GM18858 (cell line): Measurements from ENCODE around the gene AP1M1.
"Not testable (repeated sequence)": the region's sequence is repeated elsewhere in the genome, so short reads cannot be mapped to it uniquely, and the experiment has no call there.

Source experiments
- ATAC-seq: cut with Tn5 transposase; IDR thresholded peaks from one replicate; pipeline ENCODE4 v1.9.1; 2021; ENCODE audit not compliant: unreplicated experiment

The AP1M1 gene

GRCh38 chr19:16260160-16260811, 62.6 kb downstream of the AP1M1 start:
- no peak for ATAC-seq

- ATAC-seq = no peak
These were observed 63.1 kb downstream of the AP1M1 start for GRCh38 chr19:16260812-16261161.

GRCh38 chr19:16261584-16262368, 64.1 kb downstream of the AP1M1 start:
- ATAC-seq = no peak

DNA sequence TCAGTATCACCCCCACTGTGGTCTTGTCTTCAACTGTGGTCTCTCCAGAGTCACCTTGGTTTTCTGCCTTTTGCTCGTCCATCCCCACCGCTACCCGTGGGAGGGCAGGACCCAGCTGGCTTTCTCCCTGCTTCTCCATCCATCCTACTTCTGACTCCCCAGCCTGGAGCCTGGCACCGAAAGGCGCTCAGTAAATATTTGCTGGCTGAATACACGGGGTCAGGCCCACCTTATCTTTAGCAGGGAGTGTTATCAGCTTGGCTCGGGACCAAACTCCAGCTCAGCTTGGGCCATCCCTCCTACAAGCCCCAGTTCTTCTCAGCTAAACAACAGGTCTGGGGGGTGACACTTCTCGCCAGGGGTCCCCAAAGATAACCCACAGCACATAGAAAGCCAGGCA, 64.9 kb downstream of the AP1M1 start:
- no peak for ATAC-seq

- no peak for ATAC-seq
These were observed 65.5 kb downstream of the AP1M1 start for GRCh38 chr19:16263141-16263761.

GRCh38 chr19:16265205-16265604, 67.5 kb downstream of the AP1M1 start:
- ATAC-seq = no peak

GRCh38 chr19:16265890-16266585, 68.3 kb downstream of the AP1M1 start:
- ATAC-seq = no peak

DNA sequence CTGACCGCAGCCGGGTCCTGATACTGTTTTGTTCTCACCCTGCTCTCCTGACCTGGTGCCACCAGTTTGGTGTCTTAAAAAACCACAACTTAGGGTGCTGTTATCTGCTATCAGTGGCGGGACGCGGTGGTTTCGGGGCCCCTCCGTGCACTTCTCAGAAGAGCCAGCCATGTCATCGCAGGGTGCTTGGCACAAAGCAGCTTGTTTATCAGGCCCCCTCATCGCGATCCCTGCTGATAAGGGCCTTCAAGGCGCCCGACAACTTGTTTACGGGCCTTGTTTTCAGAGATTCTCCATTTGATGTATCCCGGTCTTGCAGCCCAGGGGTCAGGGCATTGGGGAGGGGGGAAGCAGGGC, 68.9 kb downstream of the AP1M1 start:
- no peak for ATAC-seq

DNA sequence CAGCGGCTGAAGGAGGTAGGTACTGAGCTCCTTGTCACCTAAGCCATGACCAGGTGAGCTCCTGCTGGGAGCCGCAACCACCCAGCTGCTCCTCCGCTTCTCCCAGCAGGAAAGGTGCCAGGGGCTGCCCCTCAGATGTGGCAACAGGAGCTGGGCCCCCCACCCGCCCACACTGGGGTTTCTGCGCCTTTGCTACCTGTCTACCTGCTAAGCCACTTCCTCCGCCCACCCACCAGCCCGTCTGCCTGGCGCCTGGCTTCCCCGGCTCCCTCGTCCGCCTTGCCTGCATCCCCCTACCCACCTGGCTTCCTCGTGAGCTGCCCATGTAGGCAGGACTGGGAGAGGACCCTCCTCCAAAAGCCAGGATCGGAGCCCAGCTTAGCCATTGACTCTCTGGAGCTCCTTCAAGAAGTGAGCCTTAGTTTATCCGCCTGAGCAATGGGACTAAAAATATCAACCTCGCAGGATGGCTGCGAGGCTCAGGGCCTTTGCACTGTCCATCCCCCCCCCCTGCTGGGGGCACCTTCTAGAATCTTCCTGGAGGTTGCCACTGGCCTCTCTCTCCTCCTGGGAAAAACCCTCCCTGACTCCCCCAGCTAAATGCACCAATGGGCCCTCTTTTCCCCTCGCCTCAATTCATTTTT, 71.1 kb downstream of the AP1M1 start:
- no peak for ATAC-seq

DNA sequence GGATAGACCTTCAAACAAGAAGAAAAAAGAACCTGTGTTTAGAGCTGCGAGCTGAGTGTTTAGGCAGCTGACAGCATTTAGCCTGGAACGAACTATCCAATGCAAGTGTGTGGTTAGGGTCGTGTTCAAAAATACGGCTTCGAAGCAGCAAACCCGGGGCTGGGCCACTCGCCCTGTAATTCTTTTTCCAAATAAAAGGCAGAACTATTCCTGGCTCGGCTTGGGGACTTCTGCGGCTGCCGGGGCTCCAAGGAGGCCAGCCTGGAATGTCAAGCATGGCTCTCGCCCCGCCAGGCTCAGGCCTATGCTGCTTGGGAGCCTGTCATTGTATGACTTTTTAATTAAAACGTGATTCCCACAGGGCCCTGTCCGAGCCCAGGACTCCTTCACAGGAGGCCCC, 75.2 kb downstream of the AP1M1 start:
- ATAC-seq = no peak

- no peak for ATAC-seq
These were observed 76.7 kb downstream of the AP1M1 start for GRCh38 chr19:16274447-16274846.

DNA sequence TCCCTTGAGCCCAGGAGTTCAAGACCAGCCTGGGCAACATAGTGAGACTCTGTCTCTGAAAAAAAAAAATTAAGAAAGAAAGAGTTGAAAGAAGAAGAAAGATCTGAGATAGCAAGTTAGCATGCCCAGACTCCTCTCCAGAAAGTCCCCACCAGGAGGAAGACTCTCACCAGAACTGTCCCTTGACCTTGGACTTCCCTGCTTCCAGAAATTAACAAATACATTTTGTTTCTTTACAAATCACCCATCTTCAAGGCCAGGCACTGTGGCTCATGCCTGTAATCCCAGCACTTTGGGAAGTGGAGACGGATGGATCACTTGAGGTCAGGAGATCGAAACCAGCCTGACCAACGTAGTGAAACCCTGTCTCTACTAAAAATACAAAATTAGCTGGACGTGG, 82.6 kb downstream of the AP1M1 start:
- ATAC-seq = no peak

- ATAC-seq = no peak
These were observed 84.0 kb downstream of the AP1M1 start for GRCh38 chr19:16281743-16282142.

- no peak for ATAC-seq
These were observed 85.7 kb downstream of the AP1M1 start for GRCh38 chr19:16283210-16284061.

GRCh38 chr19:16284505-16284904, 86.8 kb downstream of the AP1M1 start:
- no peak for ATAC-seq

- ATAC-seq = not testable (repeated sequence)
These were observed 87.4 kb downstream of the AP1M1 start for GRCh38 chr19:16285079-16285478.

DNA sequence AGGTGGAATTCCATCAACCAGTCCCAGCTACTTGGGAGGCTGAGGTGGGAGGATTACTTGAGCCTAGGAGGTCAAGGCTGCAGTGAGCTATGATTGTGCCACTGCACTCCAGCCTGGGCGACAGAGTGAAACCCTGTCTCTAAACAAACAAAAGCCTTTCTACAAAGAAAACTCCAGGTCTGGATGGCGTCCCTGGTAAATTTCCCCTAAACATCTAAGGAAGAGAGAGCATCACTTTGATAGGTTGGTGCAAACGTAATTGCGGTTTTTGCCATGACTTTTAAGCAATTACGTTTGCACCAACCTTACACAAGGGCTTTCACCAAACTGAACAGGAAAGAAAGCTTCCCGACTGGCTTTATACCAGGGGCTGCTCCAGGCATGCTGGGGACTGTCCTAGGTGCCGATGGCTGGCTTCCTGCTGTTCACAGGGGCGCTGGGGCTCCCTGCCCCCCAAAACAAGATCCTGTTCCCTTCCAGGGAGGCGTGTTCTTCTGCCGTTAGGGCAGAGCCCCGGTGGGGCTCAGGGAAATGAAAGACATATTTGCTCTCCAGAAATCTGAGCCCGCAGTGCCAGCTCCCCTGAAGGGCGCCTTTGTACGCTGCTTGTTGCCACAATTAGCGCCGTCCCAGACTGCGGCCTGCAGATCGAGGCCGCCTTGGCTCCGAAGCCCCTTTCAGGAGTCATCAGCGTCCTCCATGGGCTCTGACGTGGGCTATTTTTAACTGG, 88.2 kb downstream of the AP1M1 start:
- ATAC-seq = no peak

- no peak for ATAC-seq
These were observed 90.8 kb downstream of the AP1M1 start for GRCh38 chr19:16288544-16288943.

DNA sequence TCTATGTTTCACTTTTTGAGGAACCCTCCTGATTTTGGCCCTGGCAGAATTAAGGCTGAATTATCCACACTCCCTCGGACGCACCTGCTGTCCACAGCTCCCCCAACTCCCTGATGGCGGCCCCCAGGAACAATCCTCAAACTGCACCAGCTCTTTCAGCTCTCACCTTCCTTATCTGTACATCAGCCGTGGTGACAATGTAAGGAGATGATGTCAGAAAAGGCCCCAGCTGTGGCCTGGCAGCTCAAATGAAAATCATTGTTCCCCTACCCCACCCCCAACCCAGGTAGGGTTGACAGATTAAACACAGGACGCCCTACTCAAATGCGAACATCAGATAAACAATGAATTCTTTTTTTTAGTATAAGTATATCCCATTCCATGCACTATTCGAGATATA, 91.9 kb downstream of the AP1M1 start:
- no peak for ATAC-seq

DNA sequence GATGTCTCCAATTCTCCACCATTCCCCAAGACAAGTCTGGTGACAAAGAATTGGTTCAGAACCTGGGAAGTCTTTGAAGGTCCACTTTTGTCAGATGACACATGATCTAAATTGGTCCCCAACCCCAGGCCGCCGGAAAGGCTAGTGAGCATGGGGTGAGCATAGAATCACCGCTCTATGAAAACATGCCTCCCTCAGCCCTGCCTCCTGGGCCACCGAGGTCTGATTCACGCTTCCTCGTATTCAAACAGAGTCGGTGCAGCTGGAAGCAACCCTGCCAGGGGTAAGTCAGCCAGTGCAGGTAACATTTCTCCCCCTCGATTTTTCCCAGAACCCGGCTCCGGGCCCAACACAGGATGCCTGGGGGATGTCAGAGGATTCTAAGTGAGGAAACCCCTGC, 93.0 kb downstream of the AP1M1 start:
- no peak for ATAC-seq
